Ascending aorta (tissue), 2 donors: ENCODE data around the gene CELF2. TPM values are rescaled to one million over a fixed set of nuclear protein-coding genes. Genes with fewer than 3 reads are reported as not detected.

Experiments
- DNase-seq, 2 donors: peaks; one replicate each; pipeline ENCODE4 v3.0.0-alpha.2; 2019; ENCODE audit warnings: low spot score in 2 of 2
- H3K27ac ChIP-seq, 2 donors: fragments of 200-600 bp; sonication (generic); one replicate each; pipeline ENCODE4 v1.5.1; 2016 to 2017; ENCODE audit warnings: mild to moderate bottlenecking in 1 of 2
- H3K27me3 ChIP-seq: fragments of 200-600 bp; sonication (generic); one replicate; pipeline ENCODE4 v1.5.1; 2017
- H3K36me3 ChIP-seq, 2 donors: fragments of 200-600 bp; sonication (generic); one replicate each; pipeline ENCODE4 v1.5.1; 2016
- H3K4me1 ChIP-seq, 2 donors: fragments of 200-600 bp; sonication (generic); one replicate each; pipeline ENCODE4 v1.5.1; 2016 to 2017; ENCODE audit warnings: mild to moderate bottlenecking in 1 of 2
- H3K4me3 ChIP-seq, 2 donors: fragments of 200-600 bp; sonication (generic); one replicate each; pipeline ENCODE4 v1.5.1; 2016 to 2017; ENCODE audit warnings: mild to moderate bottlenecking in 1 of 2
- H3K9me3 ChIP-seq, 2 donors: fragments of 200-600 bp; sonication (generic); one replicate each; pipeline ENCODE4 v1.5.1; 2016
- intact Hi-C: fragments of 100-400 bp; cut with DNase I; formaldehyde crosslinking; loops from one replicate; pipeline ENCODE4 v1.15.1; 2023
- total RNA-seq: library from RNA; depleted of rRNA; stranded (reverse); fragments of >200 nt; gene quantifications from one replicate; pipeline ENCODE4 v1.1.0, GENCODE V29; 2016
- TF ChIP-seq, protein P1 (sequence below), 3 experiments: fragments of 200-600 bp in 2 of 3; fragments of 450-650 bp in 1 of 3; sonication (generic) in 2 of 3; IDR thresholded peaks; one replicate each; pipeline ENCODE4 v1.5.1; 2016 to 2019; ENCODE audit warnings: antibody characterized with exemption in 3 of 3, mild to moderate bottlenecking in 1 of 3, moderate library complexity in 1 of 3

CELF2 gene
- total RNA-seq, 1 donor from 2014 or later = 26.6 TPM

DNA sequence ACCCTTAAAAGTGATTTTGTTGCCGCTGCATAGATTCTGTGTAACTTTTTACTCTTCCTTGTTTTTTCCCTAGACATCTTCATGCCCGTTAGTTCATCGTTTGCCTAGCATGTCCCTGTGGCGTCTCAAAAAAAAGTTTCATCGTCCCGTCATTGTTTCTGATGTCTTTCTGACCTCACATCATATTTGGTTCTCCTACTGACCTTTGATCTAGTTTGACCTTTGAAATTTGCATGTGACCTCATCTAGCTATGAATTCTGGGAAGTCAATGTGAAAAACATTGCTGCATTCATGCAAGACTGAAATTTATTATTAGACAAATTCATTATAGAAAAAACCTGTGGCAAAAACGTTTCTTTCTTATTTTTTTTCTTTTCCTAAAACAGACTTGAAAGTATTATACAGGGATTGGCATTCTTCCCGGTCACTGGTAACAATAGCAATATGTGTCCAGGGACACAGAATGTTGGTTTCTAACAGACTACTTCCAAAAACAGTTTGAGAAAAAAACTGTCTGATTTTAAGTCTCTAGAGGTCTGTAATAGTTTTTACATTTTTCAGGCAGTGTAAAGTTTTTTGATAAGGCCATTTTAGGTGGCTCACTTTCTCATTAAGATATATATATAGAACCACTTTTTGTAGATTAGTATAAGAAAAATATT, 312.8 kb downstream of the CELF2 start:
- H3K4me3 ChIP-seq = no peak overlapping the region
- H3K27me3 ChIP-seq = no peaks in the 10 kb centered on the region
- DNase-seq = no peak
- H3K36me3 ChIP-seq = peaks cover 0 to 6% of the 10 kb centered on the region in 2 donors
- H3K4me1 ChIP-seq = peaks cover 13 to 44% of the 10 kb centered on the region in 2 donors
- TF ChIP-seq, protein P1, sequence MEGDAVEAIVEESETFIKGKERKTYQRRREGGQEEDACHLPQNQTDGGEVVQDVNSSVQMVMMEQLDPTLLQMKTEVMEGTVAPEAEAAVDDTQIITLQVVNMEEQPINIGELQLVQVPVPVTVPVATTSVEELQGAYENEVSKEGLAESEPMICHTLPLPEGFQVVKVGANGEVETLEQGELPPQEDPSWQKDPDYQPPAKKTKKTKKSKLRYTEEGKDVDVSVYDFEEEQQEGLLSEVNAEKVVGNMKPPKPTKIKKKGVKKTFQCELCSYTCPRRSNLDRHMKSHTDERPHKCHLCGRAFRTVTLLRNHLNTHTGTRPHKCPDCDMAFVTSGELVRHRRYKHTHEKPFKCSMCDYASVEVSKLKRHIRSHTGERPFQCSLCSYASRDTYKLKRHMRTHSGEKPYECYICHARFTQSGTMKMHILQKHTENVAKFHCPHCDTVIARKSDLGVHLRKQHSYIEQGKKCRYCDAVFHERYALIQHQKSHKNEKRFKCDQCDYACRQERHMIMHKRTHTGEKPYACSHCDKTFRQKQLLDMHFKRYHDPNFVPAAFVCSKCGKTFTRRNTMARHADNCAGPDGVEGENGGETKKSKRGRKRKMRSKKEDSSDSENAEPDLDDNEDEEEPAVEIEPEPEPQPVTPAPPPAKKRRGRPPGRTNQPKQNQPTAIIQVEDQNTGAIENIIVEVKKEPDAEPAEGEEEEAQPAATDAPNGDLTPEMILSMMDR (IDR thresholded peaks at IDR 0.05) = no peak
- no peaks in the 10 kb centered on the region for H3K9me3 ChIP-seq
- H3K27ac ChIP-seq = peak overlapping the region; percentile 66 to 74
- intact Hi-C loops = no loop called here

GRCh38 chr10:11331046-11331577, 313.4 kb downstream of the CELF2 start:
- Histone ChIP-seq H3K36me3 (peaks cover 0 to under 1% of the 10 kb centered on the region in 2 donors), H3K9me3 (no peaks in the 10 kb centered on the region), H3K4me3 (no peak overlapping the region), H3K27ac (peak overlapping the region; percentile 66 to 74), H3K27me3 (no peaks in the 10 kb centered on the region), H3K4me1 (peaks cover 13 to 44% of the 10 kb centered on the region in 2 donors)
- intact Hi-C loops = no loop called here
- TF ChIP-seq, protein P1 (IDR thresholded peaks at IDR 0.05) = no peak
- no peak for DNase-seq

GRCh38 chr10:11331726-11332125, 314.1 kb downstream of the CELF2 start:
- peaks cover 13 to 44% of the 10 kb centered on the region in 2 donors for H3K4me1 ChIP-seq
- H3K36me3 ChIP-seq = no peaks in the 10 kb centered on the region
- no peak overlapping the region for H3K27ac ChIP-seq

DNA sequence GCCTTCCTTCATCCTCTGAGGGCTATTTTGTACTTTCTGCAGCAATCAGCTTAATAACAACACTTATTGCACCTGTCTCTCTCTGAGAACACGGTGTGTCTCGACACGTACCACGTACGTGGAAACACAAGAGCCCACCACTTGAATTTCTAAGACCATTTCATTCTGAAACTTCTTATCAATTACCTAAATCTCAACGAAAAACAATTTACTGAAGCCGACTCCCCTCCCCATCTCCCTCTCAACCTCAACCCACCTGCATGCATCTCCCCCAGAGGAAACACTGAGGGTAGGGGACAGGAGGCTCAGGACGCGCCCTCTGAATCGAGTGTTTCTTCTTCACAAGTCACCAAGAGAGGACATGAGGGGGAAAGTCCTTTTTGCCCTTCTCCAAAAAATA, 315.2 kb downstream of the CELF2 start:
- Histone ChIP-seq H3K27ac (no peak overlapping the region), H3K4me1 (peaks cover 13 to 44% of the 10 kb centered on the region in 2 donors), H3K36me3 (no peaks in the 10 kb centered on the region), H3K4me3 (no peak overlapping the region), H3K9me3 (no peaks in the 10 kb centered on the region), H3K27me3 (no peaks in the 10 kb centered on the region)
- no peak for DNase-seq
- intact Hi-C loops = no loop called here
- TF ChIP-seq, protein P1 (IDR thresholded peaks at IDR 0.05) = no peak

More at GRCh38 chr10:11331726-11332125, 314.1 kb downstream of the CELF2 start:
- Histone ChIP-seq H3K9me3 (no peaks in the 10 kb centered on the region), H3K4me3 (no peak overlapping the region), H3K27me3 (no peaks in the 10 kb centered on the region)
- no peak for DNase-seq
- intact Hi-C loops = no loop called here
- TF ChIP-seq, protein P1 (IDR thresholded peaks at IDR 0.05) = no peak

GRCh38 chr10:11334436-11334835, 316.8 kb downstream of the CELF2 start:
- Histone ChIP-seq H3K4me1 (peaks cover 7 to 29% of the 10 kb centered on the region in 2 donors), H3K9me3 (no peaks in the 10 kb centered on the region), H3K36me3 (no peaks in the 10 kb centered on the region), H3K4me3 (no peak overlapping the region), H3K27ac (no peak overlapping the region), H3K27me3 (no peaks in the 10 kb centered on the region)
- intact Hi-C loops = no loop called here
- TF ChIP-seq, protein P1 (IDR thresholded peaks at IDR 0.05) = no peak
- no peak for DNase-seq
